GM18519 (cell line): ENCODE measurements around the gene YOD1.

Experiments
- ATAC-seq: cut with Tn5 transposase; IDR thresholded peaks from one replicate; pipeline ENCODE4 v1.9.1; 2021; ENCODE audit warnings: mild to moderate bottlenecking, moderate library complexity; ENCODE audit not compliant: unreplicated experiment, low FRiP score

The YOD1 gene

GRCh38 chr1:207073906-207074820 is 23.2 kb upstream of the YOD1 start:
- no peak for ATAC-seq

DNA sequence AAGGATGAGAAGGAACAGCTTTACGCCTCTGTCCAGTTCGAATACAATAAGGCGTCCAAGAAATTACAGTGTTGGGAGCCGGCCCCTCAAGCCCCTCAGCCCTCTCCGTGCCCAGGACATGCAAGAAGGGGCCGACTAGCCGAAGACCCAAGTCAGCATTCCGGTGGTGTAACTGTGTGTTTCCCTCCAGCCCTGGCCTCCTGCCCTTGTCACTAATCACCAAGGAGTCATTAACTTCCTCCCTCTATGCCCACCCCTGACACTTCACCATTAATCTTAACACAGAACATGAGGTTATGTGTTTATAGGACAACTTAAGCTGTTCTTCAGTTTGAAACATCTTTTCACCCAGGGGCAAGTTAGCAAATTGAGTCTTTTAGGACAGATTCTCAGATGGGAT is 21.2 kb upstream of the YOD1 start:
- no peak for ATAC-seq

GRCh38 chr1:207071426-207071825 is 20.4 kb upstream of the YOD1 start:
- ATAC-seq, result no peak

GRCh38 chr1:207070811-207071210 is 19.8 kb upstream of the YOD1 start:
- ATAC-seq, result no peak

- no peak for ATAC-seq
Measured at GRCh38 chr1:207069858-207070506, 19.0 kb upstream of the YOD1 start.

GRCh38 chr1:207069061-207069460 is 18.1 kb upstream of the YOD1 start:
- no peak for ATAC-seq

GRCh38 chr1:207067665-207068064 is 16.7 kb upstream of the YOD1 start:
- no peak for ATAC-seq

DNA sequence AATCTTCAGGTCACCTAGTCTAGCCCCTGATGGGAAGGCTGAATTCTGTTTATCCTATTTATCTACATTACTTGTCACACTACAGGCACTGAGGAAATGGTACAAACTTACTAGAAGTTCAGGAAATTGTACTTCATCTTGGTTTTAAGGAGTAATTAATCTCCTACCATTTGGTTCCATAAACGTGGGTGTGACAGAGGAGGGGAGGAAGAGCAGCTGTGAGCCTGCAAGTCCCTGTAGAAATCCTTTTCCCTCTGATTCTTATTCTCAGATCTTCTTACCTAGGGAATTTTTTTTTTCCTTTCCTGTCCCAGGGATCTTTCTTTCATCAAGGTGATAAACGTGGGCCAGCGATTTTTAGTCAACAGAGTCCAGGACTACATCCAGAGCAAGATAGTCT is 16.2 kb upstream of the YOD1 start:
- ATAC-seq, result no peak

DNA sequence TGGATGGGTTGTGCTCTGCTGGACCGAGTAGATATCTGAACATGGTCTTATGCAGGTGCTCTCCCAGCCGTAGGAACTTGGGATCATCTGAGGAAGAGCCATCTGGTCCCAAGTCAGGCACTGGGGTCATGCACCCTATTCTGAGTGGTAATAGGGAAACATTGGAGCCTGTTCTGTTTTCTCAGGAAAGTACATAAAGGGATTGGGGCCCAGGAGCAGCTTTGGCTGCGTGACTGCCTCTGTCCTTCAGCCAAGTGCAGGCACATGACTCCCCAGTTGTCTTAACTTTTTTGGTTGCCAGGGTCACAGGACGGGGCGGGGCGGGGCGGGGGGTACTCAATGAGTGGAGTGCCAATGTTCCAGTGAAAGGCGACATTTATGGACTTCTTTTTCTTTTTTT is 13.6 kb upstream of the YOD1 start:
- ATAC-seq, result no peak

- no peak for ATAC-seq
Measured at GRCh38 chr1:207063014-207063413, 12.0 kb upstream of the YOD1 start.

DNA sequence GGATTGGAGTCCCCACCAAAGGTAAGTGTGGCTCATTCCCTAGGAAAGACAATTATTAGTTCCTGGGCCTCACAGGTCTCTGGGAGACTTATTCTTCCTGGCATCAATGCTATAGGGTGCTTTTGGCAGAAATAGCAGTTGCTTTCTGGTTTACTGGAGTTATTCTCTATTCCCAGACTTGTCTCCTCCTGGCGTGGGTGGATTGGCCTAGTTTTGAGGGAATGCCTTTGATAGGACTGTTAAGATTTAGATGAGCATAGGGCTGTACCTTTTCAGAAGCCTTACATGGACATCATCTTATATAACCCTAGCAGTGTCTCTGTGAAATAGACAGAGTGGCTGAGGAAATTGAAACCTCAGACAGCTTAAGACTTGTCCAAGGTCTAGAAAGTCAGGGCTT is 11.1 kb upstream of the YOD1 start:
- no peak for ATAC-seq

DNA sequence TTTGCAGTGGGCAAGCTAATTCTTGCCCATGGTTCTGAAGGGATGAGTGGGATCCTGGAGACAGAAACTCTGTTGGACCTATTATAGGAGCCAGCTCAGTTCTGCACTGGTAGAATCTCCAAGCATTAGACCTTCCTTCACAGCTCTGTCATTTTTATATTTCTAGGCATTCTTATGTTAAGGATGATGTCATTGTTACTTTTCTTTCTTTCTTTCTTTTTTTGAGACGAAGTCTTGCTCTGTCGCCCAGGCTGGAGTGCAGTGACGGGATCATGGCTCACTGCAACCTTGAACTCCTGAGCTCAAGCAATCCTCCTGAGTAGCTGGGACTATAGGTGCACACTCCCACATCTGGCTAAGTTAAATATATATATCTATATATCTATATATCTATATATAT is 9.6 kb upstream of the YOD1 start:
- ATAC-seq, result no peak

DNA sequence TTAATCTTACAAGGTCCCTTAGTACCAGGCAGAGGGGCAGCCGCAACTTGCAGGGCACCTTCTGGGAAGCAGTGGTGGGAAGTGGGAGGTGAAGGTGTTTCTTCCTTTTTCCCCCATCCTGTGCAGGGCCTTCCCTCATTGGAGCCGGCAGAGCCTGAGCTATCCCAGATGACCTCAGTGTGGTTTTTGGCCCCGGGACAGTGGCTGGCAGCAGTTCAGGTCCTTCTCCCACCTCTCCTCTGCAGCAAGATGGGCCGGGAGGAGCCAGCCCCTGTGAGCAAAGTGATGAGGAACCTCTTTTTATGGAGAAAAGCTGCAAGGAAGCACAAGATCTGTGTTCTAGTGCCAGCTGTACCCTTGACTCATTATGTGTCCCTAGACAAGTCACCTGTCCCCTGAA is 8.9 kb upstream of the YOD1 start:
- no peak for ATAC-seq

DNA sequence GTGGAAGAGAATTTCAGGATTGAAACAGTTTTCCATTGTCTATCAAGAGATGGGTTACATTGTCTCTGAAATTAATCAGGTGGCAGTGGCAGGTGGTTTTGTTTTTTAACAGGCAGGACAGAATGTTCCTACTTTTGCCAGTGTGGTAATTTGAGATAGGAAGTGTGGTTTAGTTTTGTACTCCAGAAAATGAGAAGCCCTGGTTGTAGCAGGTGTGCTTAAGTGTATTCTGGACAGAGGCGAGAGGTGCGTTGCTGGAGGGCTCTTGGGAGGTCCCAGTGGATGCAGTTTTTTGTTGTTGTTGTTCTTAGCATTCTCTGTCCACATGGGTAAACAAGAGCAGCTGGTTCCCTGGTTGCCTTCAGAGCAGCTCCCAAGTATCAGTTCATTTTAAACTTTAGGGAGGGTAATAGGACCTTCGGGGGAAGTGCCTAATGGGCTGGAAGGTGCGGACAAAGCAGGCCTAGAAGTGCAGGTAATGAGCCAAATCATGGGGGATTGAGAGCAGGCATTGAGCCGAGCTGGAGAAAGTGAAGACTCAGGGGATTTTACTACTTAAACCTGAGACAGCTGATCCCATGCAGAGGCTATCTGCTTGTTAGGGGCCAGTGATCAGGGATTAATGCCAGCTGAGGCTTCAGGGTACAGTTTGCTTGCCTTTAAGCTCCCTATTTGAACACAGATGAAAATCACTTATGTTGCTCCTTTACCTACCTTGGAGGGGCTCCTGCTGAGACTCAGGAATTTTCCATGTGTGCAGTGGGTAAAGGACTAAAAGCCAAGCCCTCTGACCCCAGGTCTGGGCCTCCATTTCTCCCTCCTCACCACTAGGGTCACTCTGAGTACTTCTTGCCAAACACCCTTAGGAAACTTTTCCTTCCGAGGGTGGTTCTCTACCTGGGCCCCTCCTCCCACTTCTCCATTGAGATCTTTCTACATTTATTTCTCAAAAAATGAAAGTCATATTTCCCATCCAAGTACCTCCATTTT is 8.2 kb upstream of the YOD1 start:
- ATAC-seq, result no peak

DNA sequence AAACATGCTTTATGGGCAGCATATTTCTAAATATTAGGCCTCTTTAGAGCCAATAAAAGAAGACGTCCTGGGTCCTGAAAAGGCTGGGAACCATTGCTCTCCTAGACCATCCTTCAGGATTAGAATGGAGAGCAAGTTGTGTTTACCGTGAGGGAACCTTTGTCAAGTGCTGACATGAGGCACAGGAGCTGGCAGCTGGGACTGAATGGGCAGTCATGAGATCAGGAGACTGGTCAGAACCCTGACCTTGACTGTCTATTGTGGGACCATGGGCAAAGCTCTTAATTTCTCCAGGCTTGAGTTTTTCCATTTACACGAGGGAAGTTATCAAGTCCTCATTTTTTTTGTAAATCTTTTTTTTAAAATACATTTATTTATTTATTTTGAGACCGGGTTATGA is 7.2 kb upstream of the YOD1 start:
- no peak for ATAC-seq

- no peak for ATAC-seq
Measured at GRCh38 chr1:207056673-207057072, 5.7 kb upstream of the YOD1 start.

DNA sequence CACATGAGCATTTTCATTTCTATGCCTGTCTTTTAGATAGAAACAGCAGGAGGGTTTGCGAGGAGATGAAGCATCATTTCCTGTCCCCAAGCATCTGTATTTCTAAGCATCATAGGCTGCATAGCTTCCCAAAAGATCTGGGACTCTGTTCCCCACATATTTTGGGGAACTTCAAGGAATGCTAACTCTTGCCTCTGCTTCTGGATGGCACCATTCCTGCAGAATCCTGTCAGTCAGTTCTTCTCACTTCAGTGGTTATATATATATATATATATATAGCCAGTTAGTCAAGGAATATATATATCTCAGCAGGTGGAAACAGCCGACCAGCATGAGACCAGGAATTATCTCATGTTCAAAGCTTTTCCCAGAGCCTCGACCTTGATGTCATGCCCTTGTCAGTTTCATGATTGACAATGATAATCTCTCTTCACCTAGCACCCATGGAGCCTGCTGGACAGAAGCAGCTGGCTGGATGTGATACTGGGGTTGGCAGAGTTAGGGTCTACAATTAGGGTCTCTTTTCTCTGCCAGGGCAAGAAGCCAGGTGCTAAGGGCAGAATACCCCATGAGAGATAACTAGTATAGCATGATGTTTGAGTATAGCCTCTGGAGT is 4.5 kb upstream of the YOD1 start:
- ATAC-seq, result no peak

- no peak for ATAC-seq
Measured at GRCh38 chr1:207054491-207054890, 3.5 kb upstream of the YOD1 start.

GRCh38 chr1:207052911-207053769 is 2.1 kb upstream of the YOD1 start, which contains the start of gene PFKFB2:
Gene PFKFB2 (plus strand): TSS chr1:207053275. CDS start chr1:207054718, 1,443 bp downstream.
- ATAC-seq, result peak; percentile 50
